ENCODE results near the gene CHD3.

Gene CHD3

GRCh38 chr17:7867881-7868329 is 20.7 kb upstream of the CHD3 start:
- Histone ChIP-seq H3K9me3 (ENCODE audit: control insufficient read depth, insufficient read depth, low read depth, low read length) (no peaks in the 10 kb centered on the region), H3K27ac (ENCODE audit: extremely low read depth, low read depth, low read length) (no peak overlapping the region), H3K4me3 (ENCODE audit: low read depth, low read length) (no peak overlapping the region), H3K4me1 (ENCODE audit: control insufficient read depth, insufficient read depth, low read length) (peaks cover under 1% of the 10 kb centered on the region), H3K36me3 (ENCODE audit: control insufficient read depth in 2 of 2, insufficient read depth in 1 of 2, low read length in 2 of 2) (peaks cover 37 to 62% of the 10 kb centered on the region in 2 experiments)
- ChIA-PET CTCF (interaction anchor here (1.5 to 14.4 kb wide), 2 partner anchors 30 to 120 kb away, joined by 5 to 141 read pairs; no protein-coding TSS in a partner anchor), POLR2A (interaction anchor here (1.1 to 1.3 kb wide), 2 partner anchors 11 to 15 kb away, joined by 3 read pairs; no protein-coding TSS in a partner anchor)
- TF ChIP-seq MYNN (tag by site-specific recombination; IDR thresholded peaks at IDR 0.05; ENCODE audit: borderline replicate concordance) (no peak), ZXDB (tag by site-specific recombination; IDR thresholded peaks at IDR 0.05) (no peak), ZNF132 (tag by site-specific recombination; IDR thresholded peaks at IDR 0.05; ENCODE audit: borderline replicate concordance) (no peak), ZNF114 (tag by site-specific recombination; IDR thresholded peaks at IDR 0.05) (no peak), ZNF350 (tag by site-specific recombination; IDR thresholded peaks at IDR 0.05) (no peak), ZNF302 (tag by site-specific recombination; IDR thresholded peaks at IDR 0.05; ENCODE audit: low read depth) (no peak), SCRT2 (tag by site-specific recombination; IDR thresholded peaks at IDR 0.05) (no peak), ZNF623 (tag by site-specific recombination; IDR thresholded peaks at IDR 0.05) (no peak), ZNF362 (tag by site-specific recombination; IDR thresholded peaks at IDR 0.05) (no peak)
- TF ChIP-seq, protein P1, sequence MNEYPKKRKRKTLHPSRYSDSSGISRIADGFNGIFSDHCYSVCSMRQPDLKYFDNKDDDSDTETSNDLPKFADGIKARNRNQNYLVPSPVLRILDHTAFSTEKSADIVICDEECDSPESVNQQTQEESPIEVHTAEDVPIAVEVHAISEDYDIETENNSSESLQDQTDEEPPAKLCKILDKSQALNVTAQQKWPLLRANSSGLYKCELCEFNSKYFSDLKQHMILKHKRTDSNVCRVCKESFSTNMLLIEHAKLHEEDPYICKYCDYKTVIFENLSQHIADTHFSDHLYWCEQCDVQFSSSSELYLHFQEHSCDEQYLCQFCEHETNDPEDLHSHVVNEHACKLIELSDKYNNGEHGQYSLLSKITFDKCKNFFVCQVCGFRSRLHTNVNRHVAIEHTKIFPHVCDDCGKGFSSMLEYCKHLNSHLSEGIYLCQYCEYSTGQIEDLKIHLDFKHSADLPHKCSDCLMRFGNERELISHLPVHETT (tag by site-specific recombination; IDR thresholded peaks at IDR 0.05), result no peak
- TF ChIP-seq, protein P2, sequence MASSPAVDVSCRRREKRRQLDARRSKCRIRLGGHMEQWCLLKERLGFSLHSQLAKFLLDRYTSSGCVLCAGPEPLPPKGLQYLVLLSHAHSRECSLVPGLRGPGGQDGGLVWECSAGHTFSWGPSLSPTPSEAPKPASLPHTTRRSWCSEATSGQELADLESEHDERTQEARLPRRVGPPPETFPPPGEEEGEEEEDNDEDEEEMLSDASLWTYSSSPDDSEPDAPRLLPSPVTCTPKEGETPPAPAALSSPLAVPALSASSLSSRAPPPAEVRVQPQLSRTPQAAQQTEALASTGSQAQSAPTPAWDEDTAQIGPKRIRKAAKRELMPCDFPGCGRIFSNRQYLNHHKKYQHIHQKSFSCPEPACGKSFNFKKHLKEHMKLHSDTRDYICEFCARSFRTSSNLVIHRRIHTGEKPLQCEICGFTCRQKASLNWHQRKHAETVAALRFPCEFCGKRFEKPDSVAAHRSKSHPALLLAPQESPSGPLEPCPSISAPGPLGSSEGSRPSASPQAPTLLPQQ (tag by site-specific recombination; IDR thresholded peaks at IDR 0.05), result no peak
- TF ChIP-seq, protein P3, sequence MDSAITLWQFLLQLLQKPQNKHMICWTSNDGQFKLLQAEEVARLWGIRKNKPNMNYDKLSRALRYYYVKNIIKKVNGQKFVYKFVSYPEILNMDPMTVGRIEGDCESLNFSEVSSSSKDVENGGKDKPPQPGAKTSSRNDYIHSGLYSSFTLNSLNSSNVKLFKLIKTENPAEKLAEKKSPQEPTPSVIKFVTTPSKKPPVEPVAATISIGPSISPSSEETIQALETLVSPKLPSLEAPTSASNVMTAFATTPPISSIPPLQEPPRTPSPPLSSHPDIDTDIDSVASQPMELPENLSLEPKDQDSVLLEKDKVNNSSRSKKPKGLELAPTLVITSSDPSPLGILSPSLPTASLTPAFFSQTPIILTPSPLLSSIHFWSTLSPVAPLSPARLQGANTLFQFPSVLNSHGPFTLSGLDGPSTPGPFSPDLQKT (IDR thresholded peaks at IDR 0.05; ENCODE audit: borderline replicate concordance, low read depth, low read length), result no peak

DNA sequence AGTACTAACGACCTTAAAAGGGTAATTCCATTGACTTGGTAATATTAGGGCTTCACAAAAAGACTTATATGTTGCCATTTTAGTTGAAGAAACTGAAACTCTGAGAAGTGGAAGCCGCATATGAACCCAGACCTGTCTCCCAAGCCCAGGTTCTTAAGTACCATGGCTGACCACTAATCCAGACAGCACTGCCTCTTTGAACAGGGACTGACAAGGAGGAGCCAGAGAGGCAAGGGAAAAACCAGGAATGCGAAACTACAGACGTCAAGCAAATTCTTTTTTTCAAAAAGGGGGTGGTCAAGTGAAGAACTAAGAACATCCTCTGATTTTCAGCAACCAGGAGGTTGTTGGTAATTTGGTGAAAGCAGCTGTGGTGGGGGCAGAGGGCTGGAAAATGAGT is 15.5 kb upstream of the CHD3 start:
- ChIA-PET POLR2A (no interaction called here), CTCF (interaction anchor here (1.4 to 3.1 kb wide), 3 partner anchors 9 to 40 kb away, joined by 7 to 21 read pairs (median 9); no protein-coding TSS in a partner anchor)
- Histone ChIP-seq H3K4me1 (ENCODE audit: control insufficient read depth, insufficient read depth, low read length) (no peaks in the 10 kb centered on the region), H3K36me3 (ENCODE audit: control insufficient read depth in 2 of 2, insufficient read depth in 1 of 2, low read length in 2 of 2) (peaks cover 48 to 63% of the 10 kb centered on the region in 2 experiments), H3K27ac (ENCODE audit: extremely low read depth, low read depth, low read length) (no peak overlapping the region), H3K4me3 (ENCODE audit: low read depth, low read length) (no peak overlapping the region), H3K9me3 (ENCODE audit: control insufficient read depth, insufficient read depth, low read depth, low read length) (no peaks in the 10 kb centered on the region)
- TF ChIP-seq YY1 (tag by site-specific recombination; IDR thresholded peaks at IDR 0.05), result no peak
- no peak for TF ChIP-seq ZNF776 (tag by site-specific recombination; IDR thresholded peaks at IDR 0.05; ENCODE audit: borderline replicate concordance)
- no peak for TF ChIP-seq TRIM28 (IDR thresholded peaks at IDR 0.05; ENCODE audit: borderline replicate concordance, low read length)
- TF ChIP-seq ZNF473 (tag by site-specific recombination; IDR thresholded peaks at IDR 0.05), result no peak
- no peak for TF ChIP-seq ZNF610 (tag by site-specific recombination; IDR thresholded peaks at IDR 0.05; ENCODE audit: borderline replicate concordance)
- no peak for TF ChIP-seq ZNF621 (tag by site-specific recombination; IDR thresholded peaks at IDR 0.05)
- TF ChIP-seq, protein P4, sequence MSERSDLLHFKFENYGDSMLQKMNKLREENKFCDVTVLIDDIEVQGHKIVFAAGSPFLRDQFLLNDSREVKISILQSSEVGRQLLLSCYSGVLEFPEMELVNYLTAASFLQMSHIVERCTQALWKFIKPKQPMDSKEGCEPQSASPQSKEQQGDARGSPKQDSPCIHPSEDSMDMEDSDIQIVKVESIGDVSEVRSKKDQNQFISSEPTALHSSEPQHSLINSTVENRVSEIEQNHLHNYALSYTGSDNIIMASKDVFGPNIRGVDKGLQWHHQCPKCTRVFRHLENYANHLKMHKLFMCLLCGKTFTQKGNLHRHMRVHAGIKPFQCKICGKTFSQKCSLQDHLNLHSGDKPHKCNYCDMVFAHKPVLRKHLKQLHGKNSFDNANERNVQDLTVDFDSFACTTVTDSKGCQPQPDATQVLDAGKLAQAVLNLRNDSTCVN (tag by site-specific recombination; optimal IDR thresholded peaks at IDR 0.05), result no peak
- TF ChIP-seq, protein P5, sequence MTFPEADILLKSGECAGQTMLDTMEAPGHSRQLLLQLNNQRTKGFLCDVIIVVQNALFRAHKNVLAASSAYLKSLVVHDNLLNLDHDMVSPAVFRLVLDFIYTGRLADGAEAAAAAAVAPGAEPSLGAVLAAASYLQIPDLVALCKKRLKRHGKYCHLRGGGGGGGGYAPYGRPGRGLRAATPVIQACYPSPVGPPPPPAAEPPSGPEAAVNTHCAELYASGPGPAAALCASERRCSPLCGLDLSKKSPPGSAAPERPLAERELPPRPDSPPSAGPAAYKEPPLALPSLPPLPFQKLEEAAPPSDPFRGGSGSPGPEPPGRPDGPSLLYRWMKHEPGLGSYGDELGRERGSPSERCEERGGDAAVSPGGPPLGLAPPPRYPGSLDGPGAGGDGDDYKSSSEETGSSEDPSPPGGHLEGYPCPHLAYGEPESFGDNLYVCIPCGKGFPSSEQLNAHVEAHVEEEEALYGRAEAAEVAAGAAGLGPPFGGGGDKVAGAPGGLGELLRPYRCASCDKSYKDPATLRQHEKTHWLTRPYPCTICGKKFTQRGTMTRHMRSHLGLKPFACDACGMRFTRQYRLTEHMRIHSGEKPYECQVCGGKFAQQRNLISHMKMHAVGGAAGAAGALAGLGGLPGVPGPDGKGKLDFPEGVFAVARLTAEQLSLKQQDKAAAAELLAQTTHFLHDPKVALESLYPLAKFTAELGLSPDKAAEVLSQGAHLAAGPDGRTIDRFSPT (tag by site-specific recombination; IDR thresholded peaks at IDR 0.05), result no peak
- no peak for TF ChIP-seq ZNF292 (tag by site-specific recombination; IDR thresholded peaks at IDR 0.05; ENCODE audit: borderline replicate concordance, low read depth)
- TF ChIP-seq, protein P6, sequence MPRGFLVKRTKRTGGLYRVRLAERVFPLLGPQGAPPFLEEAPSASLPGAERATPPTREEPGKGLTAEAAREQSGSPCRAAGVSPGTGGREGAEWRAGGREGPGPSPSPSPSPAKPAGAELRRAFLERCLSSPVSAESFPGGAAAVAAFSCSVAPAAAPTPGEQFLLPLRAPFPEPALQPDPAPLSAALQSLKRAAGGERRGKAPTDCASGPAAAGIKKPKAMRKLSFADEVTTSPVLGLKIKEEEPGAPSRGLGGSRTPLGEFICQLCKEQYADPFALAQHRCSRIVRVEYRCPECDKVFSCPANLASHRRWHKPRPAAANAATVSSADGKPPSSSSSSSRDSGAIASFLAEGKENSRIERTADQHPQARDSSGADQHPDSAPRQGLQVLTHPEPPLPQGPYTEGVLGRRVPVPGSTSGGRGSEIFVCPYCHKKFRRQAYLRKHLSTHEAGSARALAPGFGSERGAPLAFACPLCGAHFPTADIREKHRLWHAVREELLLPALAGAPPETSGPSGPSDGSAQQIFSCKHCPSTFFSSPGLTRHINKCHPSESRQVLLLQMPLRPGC (tag by site-specific recombination; IDR thresholded peaks at IDR 0.05), result no peak
- no peak for TF ChIP-seq ZNF549 (tag by site-specific recombination; IDR thresholded peaks at IDR 0.05)
- no peak for TF ChIP-seq SP3 (tag by site-specific recombination; IDR thresholded peaks at IDR 0.05)
- no peak for TF ChIP-seq ZNF112 (tag by site-specific recombination; IDR thresholded peaks at IDR 0.05)
